ENCODE results near the gene TPSAB1.
A peak's percentile ranks its signal among the peaks of the same experiment; 100 is the strongest.
"Not testable (repeated sequence)": the region's sequence is repeated elsewhere in the genome, so short reads cannot be mapped to it uniquely, and the experiment has no call there.

TPSAB1 gene

DNA sequence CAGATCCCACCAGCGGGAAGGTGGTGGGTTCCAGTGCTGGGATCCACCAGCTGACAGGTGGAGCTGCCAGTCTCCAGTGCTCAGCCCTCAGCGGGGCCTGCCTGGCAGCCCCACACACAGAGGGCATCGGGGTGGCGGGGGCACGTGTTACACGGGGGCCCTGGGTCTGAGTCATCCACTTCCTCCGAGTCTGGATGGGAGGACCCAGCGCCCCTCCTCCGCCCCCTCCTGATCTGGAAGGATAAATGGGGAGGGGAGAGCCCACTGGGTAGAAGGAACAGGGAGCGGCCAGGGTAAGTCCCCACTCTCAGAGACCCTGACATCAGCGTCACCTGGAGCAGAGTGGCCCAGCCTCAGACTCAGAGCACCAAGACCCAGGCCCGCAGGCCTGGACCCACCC, at the start of gene TPSAB1:
Gene TPSAB1 (plus strand): TSS at position 270 of the 400 bp plus-strand sequence. CDS start 234 bp downstream, outside the sequence.
- not testable (repeated sequence) for DNase-seq

DNA sequence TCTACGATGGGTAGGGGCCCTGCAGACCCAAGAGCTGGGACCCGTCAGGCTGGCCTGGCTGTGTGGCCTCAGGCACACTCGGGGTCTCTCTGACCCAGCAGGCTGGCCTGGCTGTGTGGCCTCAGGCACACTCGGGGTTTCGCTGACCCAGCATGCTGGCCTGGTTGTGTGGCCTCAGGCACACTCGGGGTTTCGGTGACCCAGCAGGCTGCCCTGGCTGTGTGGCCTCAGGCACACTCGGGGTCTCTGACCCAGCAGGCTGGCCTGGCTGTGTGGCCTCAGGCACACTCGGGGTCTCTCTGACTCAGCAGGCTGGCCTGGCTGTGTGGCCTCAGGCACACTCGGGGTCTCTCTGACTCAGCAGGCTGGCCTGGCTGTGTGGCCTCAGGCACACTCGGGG, 49.7 kb upstream of the TPSAB1 start:
- not testable (repeated sequence) for DNase-seq

DNA sequence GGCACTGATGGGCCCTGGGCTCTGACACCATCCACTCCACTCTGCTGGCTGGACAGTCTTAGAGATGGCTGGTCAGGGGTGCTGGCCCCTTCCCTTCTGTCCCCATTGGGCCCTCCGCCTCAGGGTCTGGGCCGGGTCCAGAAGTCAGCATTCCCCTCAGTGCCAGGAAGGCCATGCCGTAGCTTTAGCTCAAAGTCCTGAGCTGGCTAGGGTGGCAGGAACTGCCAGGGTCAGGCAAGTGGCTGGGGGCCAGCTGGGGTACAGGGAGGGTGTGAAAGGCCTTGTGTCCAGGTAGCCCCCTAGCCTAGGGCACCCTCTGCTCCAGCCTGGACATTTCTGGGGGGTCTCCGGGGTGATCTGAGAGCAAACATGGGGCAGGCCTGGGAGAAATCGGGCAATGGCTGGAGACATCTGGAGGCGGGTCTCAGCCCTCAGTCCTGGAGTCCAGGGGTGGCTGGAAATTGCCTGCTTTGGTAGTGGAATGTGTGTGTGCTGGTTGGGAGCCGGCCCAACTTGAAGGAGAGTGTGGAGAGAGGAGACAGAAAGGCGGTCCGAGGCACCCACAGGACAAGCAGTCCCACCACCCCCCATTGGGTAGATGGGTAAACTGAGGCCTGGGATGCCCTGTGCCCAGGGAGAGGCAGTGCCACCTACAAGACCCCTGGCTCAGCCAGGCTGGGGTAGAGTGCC, 48.0 kb upstream of the TPSAB1 start:
- no peak for DNase-seq

DNA sequence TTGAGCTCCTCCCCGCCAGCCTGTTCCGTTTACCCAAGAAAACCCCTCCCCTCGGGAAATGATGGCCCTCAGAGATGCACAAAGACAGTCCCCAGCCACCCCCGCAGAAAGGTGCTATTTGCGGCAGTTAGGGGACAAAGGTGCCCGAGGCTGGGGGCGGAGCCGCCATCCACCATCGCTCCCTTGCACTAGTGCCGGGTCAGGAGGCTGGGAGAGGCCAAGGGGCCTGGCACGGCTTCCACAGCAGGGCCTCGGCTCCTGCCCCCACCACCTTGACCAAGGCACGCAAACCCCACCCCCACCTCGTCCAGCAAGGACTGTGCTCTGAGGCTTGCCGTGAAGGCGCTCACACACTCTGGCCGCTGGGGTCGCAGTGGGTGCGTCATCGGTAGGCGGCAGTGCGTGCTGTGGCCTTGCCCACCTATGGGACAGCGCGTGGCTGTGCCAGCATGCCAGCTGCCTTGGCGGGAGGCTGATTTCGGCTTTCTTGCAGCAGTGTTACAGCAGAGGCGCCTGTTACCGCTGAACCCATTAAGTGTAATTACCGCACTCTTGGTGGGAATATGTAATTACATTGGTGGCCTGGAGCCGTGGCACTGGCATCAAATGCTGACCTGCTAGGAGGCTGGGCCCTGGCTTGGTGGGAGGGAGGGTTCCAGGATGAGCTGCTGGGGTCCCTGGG, 47.2 kb upstream of the TPSAB1 start:
- DNase-seq: no peak

DNA sequence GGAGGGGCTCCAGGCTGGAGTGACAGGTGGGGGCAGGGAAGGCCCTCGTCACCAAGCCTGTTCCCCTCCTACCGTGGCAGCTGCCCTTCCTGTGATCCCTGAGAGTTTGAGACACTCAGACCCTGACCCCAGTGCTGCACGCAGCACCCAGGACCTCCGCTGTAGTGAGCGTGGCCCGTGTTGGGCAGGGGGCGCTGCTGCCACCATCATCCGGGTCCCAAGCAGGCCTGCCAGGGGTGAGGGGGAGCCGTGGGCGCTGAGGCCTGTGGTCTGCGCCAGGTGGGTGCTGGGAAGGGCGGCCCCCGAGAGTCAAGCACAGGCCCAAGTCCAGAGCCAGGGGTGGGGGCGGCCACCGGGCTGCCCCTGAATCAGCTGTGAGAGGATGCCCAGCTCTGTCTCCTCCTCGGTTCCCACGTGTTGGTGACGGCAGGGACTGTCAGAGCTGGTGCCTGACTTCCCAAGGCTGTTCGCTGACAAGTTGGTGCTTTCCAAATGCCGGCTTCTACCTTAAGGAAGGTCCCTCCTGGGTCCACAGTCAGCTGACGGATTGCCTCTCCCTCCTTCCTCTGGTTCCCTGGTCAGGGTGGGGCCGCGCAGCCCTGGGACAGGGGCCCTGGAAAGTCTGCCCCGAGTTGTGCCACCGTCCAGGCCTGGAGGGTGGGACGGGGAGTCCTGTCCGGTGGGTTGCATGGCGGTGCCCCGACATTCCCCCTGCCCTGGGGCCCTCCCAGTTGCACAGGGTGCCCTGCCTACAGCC, 46.5 kb upstream of the TPSAB1 start:
- no peak for DNase-seq

DNA sequence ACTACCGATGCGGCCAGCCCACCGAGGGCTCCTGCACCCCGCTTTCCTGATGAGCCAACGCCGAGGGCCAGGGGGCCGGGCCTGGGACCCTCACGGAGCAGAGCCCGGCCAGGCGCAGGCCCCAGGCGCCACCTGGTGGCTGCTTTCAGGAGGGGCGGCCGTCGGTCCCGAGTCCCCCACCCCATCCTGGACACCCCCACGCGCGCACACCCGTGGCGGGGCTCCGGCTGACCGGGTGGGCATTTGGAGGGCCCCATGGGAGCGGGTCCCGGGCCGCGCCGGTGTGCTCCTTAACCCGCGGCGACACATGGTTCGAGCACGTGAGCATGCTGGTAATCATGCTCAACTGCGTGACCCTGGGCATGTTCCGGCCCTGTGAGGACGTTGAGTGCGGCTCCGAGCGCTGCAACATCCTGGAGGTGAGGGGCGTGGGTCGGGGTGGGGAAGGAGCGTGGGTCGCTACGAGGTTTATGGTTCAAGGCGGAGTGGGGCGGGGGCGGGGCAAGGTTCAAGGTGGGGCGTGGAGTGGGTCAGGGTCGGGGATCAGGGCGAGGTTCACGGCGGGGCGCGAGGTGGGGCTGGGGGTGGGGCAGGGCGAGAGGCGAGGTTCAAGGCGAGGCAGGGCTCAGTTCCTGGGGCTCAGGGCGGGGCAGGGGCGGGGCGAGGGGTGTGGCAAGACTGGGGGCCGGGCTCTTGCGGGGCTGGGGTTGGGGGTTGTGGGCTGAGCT, 45.7 kb upstream of the TPSAB1 start:
- DNase-seq: peak; percentile 72

DNA sequence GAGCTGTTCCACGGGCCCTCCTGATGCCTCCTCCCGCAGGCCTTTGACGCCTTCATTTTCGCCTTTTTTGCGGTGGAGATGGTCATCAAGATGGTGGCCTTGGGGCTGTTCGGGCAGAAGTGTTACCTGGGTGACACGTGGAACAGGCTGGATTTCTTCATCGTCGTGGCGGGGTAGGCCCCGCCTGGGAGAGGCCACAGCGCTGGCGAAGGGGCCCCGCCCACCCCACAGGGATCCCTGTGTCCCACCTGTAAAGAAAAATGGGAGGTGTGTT, 45.2 kb upstream of the TPSAB1 start:
- no peak for DNase-seq

DNA sequence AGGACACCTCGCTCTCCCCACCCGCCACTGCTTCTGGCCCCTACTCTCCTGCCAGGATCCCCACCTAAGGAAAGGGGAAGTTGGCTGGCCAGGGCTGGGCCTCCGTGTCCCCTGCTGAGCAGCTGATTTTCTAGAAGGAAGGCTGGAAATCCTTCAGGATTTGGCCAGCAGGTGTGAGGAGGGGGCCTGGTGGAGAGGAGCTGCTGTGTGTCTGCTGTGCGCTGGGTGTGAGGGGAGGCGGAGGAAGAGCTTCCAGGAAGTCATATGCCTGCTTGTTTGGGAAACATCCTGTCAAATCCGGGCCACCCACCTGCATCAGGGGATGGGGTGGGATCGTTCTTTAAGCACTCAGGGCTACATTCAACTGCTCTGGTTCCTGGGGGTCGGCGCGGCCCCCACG, 44.0 kb upstream of the TPSAB1 start:
- DNase-seq: no peak

DNA sequence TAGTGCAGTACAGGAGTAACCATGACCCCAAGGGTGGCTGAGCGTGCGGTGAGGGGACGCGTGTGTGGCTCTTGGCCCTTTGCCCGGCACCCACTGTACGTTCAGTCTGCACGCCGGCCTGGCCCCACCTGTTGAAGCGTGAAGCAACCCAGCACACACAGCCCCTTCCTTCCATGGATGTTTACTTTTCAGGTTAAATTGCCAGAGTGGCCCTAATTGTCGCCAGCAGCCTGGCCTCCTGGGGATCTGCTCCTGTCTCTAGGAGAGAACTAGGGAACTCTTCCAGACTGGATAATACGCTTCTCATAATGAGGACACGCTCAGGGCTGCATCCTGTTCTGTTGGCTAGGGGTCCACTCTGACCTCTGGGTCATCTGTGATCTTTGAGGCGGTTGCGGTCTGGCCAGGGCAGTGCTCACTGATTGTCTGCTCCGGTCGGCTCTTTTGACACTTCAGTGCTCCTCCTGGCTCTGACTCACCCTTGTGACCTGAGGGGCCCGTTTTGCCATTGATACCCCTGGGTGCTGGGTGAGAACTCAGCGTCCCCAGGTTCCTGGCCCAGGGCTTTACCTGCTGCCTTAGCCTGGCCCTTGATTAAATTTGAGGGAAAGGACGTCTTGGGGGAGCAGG, 43.2 kb upstream of the TPSAB1 start:
- DNase-seq: no peak

DNA sequence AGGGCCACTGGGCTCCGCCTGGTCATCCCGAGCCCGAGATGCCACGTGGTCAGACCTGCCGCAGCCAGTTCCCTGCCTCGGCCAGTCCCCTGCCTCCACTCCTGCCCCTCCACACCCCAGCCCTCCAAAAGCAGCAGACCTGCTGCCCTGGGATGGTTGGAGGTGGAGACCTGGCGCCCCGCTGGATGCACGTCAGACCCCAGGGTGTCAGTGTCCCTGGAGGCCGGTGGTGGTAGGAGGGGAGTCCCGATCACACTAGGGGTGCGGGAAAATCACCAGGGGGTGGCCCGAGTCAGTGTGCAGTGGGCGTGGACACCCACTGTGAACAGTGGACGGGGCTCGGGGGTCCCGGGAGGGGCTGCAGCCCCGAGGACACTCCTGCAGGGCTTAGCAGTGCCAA, 42.3 kb upstream of the TPSAB1 start:
- no peak for DNase-seq

DNA sequence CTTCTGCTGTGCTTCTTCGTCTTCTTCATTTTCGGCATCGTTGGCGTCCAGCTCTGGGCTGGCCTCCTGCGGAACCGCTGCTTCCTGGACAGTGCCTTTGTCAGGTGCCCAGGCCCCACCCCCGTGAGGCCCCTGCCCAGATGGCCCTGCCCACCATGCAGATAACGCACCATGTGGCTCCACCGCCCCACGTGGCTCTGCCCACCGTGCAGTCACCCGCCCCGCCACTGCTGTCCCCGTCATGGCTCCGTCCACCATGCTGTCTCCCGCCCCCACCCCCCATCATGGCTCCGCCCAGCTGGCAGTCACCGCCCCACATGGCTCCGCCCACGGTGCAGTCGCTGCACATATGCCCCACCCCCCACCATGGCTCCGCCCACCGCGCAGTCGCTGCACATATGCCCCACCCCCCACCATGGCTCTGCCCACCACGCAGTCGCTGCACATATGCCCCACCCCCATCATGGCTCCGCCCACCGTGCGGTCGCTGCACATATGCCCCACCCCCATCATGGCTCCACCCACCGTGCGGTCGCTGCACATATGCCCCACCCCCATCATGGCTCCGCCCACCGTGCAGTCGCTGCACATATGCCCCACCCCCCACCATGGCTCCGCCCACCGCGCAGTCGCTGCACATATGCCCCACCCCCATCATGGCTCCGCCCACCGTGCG, 41.7 kb upstream of the TPSAB1 start:
- DNase-seq: not testable (repeated sequence)

DNA sequence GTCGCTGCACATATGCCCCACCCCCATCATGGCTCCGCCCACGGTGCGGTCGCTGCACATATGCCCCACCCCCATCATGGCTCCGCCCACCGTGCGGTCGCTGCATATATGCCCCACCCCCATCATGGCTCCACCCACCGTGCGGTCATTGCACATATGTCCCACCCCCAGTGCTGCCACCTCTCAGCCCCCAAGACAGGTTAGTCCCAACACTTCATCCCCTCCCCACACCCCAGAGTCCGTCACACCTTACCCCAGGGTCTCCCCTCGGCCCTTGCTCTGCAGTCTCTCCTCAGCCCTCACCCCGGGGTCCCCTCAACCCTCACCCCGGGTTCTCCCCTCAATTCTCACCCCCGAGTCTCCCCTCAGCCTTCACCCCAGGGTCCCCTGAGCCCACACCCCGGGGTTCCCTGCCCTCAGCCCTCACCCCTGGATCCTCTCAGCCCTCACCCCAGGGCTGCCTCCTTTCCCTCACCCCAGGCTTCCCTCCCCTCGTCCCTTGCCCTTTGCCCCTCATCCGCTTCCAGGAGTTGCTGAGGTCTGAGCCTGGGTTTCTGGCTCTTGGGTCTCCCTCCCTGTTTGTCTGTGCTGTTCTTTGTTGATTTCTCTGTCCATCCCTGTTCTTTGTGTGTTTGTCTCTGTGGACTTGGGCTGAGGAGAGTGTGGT, 41.0 kb upstream of the TPSAB1 start:
- DNase-seq: no peak

DNA sequence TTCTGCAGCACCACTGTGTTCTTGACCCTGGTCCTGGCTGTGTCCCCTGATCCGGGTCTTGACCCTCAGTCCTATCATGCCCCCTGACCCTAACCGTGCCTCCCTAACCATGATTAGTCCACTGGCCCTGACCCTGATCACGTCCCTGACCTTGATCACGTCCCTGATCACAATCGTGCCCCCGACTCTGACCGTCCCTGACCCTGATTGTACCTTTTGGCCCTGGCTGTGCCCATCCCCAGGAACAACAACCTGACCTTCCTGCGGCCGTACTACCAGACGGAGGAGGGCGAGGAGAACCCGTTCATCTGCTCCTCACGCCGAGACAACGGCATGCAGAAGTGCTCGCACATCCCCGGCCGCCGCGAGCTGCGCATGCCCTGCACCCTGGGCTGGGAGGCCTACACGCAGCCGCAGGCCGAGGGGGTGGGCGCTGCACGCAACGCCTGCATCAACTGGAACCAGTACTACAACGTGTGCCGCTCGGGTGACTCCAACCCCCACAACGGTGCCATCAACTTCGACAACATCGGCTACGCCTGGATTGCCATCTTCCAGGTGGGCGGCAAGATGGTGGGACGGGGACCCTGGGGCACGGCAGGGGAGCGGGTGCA, 40.4 kb upstream of the TPSAB1 start:
- no peak for DNase-seq

DNA sequence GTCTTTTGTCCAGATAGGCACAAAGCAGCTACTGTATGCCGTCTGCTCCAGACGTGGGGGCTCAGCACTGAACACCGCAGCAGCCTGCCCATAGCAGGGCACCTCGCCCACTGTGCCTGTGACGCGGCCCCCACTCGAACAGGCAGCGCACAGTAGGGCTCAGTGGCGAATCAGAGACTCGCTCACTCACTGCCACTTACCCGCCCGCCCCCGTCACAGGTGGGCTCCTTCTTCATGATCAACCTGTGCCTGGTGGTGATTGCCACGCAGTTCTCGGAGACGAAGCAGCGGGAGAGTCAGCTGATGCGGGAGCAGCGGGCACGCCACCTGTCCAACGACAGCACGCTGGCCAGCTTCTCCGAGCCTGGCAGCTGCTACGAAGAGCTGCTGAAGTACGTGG, 39.1 kb upstream of the TPSAB1 start:
- DNase-seq: no peak

DNA sequence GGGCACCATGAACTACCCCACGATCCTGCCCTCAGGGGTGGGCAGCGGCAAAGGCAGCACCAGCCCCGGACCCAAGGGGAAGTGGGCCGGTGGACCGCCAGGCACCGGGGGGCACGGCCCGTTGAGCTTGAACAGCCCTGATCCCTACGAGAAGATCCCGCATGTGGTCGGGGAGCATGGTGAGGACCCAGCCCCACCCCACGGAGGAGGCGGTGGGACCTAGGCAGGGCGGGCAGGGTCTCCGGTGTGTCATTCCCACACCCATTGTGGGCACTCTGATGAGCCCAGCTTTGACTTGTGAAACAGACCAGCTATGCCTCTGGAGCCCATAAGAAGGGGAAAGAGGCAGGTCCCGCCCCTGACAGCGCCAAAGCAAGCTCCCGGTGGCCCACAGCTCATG, 38.2 kb upstream of the TPSAB1 start:
- DNase-seq: no peak

DNA sequence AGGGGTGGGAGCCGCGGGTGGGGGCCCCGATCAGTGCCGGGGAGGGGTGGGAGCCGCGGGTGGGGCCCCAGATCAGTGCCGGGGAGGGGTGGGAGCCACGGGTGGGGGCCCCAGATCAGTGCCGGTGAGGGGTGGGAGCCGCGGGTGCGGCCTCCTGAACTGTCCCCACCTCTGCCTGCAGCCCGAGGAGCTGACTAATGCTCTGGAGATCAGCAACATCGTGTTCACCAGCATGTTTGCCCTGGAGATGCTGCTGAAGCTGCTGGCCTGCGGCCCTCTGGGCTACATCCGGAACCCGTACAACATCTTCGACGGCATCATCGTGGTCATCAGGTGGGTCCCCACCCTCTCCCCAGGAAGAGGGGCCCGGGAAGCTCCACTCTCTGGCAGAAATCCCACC, 35.6 kb upstream of the TPSAB1 start:
- DNase-seq: no peak

DNA sequence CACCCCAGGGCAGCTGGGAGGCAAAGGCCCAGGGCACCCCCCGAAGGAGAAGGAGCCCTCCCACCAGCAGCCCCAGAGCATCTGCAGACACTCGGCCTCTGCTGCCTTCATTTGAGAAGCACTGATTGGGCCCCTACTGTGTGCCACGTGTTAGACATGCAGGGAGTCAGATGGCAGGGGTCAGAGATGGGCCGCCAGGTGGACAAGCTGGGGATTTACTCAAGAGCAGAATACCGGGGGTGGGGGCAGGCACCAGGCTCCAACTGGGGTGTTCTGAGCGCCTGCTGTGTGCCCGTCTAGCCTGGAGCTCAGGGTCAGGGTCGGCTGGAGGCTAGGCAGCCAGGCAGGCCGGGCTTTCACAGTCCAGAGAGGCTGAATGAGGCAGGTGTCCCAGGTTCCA, 34.2 kb upstream of the TPSAB1 start:
- no peak for DNase-seq

DNA sequence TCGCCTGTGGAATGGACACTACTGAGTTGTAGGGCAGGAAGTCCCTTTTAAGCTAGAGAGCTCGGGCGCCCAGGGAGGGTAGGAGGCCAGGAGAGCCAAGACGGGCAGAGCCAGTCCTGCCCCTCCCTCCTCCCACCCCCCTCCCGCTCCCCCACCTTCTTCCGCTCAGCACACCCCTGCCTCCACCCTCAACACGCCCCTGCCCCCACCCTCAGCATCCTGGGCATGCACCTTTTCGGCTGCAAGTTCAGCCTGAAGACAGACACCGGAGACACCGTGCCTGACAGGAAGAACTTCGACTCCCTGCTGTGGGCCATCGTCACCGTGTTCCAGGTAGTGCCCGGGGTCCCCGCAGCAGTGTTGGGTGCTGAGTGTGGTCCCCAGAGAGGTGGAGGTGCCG, 33.7 kb upstream of the TPSAB1 start:
- no peak for DNase-seq

DNA sequence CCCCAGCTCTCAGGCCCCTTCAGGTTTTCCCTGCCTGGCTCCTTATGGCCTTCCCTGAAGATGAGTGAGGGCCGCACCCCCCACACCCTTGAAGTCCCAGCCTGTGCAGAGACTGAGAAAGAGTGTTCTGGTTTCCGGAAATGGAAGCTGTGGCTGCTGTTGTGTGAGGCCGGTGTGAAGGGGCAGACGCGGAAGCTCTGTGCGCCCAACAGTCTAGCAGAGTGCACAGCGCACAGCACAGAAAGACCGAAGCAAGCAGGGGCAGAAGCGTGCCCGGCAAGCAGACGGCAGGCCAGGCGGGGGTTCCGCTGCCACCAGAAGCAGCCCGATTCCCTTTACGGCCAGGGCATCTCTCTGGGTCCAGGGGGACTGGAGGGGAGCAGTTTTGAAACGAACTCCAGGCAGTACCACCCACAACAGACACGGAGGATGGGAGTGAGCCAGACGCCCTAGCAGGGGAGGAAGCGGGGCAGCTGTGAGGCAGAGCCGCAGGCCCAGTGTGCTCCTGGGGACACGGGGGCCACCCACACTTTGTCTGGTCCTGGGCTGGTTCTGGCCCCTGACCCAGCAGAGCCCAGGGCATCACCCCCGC, 32.2 kb upstream of the TPSAB1 start:
- DNase-seq: peak; percentile 60

DNA sequence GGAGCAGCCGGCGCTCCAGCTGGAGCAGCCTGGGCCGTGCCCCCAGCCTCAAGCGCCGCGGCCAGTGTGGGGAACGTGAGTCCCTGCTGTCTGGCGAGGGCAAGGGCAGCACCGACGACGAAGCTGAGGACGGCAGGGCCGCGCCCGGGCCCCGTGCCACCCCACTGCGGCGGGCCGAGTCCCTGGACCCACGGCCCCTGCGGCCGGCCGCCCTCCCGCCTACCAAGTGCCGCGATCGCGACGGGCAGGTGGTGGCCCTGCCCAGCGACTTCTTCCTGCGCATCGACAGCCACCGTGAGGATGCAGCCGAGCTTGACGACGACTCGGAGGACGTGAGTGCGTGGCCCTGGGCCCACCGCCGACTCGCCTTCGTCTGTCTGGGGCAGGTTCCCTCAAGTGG, 31.4 kb upstream of the TPSAB1 start:
- DNase-seq: no peak

DNA sequence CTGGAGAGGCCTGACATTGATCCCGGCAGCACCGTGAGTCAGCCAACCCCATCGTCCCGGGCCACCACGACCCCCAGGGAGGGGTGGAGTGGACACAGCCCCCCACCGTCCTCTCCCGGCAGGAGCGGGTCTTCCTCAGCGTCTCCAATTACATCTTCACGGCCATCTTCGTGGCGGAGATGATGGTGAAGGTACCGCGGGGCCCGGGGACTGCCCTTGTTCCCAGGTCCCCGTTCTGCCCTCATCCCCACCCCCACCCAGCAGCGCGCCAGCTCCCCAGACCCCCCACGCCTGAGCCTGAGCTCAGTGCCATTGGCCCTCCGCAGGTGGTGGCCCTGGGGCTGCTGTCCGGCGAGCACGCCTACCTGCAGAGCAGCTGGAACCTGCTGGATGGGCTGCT, 30.0 kb upstream of the TPSAB1 start:
- DNase-seq: no peak
